GM12864 (cell line): ENCODE measurements around the gene SHROOM2.

Source experiments
- DNase-seq: peaks from one replicate; pipeline ENCODE4 v3.0.0-alpha.2; 2011; ENCODE audit warnings: low read depth
- H3K4me3 ChIP-seq: 2 replicates; pipeline ENCODE4 v1.5.1; 2011; ENCODE audit warnings: mild to moderate bottlenecking, low read depth, low read length, control low read depth
- CTCF ChIP-seq: IDR thresholded peaks from 2 replicates; pipeline ENCODE4 v1.5.1; 2011; ENCODE audit warnings: low read depth, mild to moderate bottlenecking, moderate library complexity, low read length, control low read depth, inconsistent platforms; ENCODE audit errors: missing control alignments

Gene SHROOM2

GRCh38 chrX:9785944-9786797 is at the start of gene SHROOM2:
SHROOM2 (plus strand) TSS chrX:9786429; CDS start chrX:9786546, 117 bp downstream.
- TF ChIP-seq CTCF = no peak
- no peak for DNase-seq
- H3K4me3 ChIP-seq = no peak within 1 kb of the TSS; the same call in 1 of the 2 replicates

- no peak for TF ChIP-seq CTCF
- no peak for DNase-seq
- H3K4me3 ChIP-seq = no peak overlapping the region
Measured at GRCh38 chrX:9737363-9737762, 48.9 kb upstream of the SHROOM2 start.

GRCh38 chrX:9738151-9738550 is 48.1 kb upstream of the SHROOM2 start:
- no peak overlapping the region for H3K4me3 ChIP-seq
- no peak for TF ChIP-seq CTCF
- no peak for DNase-seq

- TF ChIP-seq CTCF = no peak
- no peak for DNase-seq
- no peak overlapping the region for H3K4me3 ChIP-seq
Measured at GRCh38 chrX:9739130-9739529, 47.1 kb upstream of the SHROOM2 start.

- no peak overlapping the region for H3K4me3 ChIP-seq
- no peak for TF ChIP-seq CTCF
- no peak for DNase-seq
Measured at GRCh38 chrX:9745417-9746115, 40.7 kb upstream of the SHROOM2 start.

- no peak overlapping the region for H3K4me3 ChIP-seq
- no peak for DNase-seq
- TF ChIP-seq CTCF = no peak
Measured at GRCh38 chrX:9746148-9746888, 39.9 kb upstream of the SHROOM2 start.
